Fibroblast of villous mesenchyme (primary cell): ENCODE data around the gene NKAIN2. TPM values are rescaled to one million over a fixed set of nuclear protein-coding genes. Genes with fewer than 3 reads are reported as not detected.
"Not testable (repeated sequence)": the region's sequence is repeated elsewhere in the genome, so short reads cannot be mapped to it uniquely, and the experiment has no call there.

Source experiments
- DNase-seq: peaks from one replicate; pipeline ENCODE4 v3.0.0-alpha.2; 2010; ENCODE audit warnings: low read depth
- H3K4me3 ChIP-seq: 2 replicates; pipeline ENCODE4 v1.5.1; 2011; ENCODE audit warnings: low read depth, mild to moderate bottlenecking, low read length
- total RNA-seq: library from RNA; depleted of rRNA; stranded (reverse); fragments of >200 nt; gene quantifications from 2 replicates; pipeline ENCODE4 v1.2.3, GENCODE V29; 2012
- TF ChIP-seq, protein P1 (sequence below): IDR thresholded peaks from 2 replicates; pipeline ENCODE4 v1.5.1; 2012; ENCODE audit warnings: low read depth, mild to moderate bottlenecking, low read length; ENCODE audit not compliant: insufficient read depth

NKAIN2 gene
- total RNA-seq, 1 donor = not detected

DNA sequence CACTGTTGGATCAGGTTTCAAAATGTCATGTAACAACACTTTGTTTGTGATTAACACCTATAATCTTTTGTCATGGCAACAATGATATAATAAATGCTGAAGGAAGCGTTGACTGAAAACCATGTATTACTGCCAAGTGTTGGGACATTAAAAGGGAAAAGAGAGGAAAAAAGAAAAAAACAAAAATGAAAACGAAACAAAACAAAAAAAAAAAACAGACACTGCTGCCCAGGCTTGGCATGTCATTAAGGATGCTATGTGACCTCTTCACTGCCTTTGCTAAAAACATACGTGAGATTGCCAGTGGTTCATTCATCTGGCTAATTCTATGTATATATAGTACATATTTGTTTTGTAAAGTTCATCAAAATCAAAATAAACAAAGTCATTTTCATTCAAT, 641.9 kb downstream of the NKAIN2 start:
- H3K4me3 ChIP-seq = no peak overlapping the region
- DNase-seq = no peak
- TF ChIP-seq, protein P1, sequence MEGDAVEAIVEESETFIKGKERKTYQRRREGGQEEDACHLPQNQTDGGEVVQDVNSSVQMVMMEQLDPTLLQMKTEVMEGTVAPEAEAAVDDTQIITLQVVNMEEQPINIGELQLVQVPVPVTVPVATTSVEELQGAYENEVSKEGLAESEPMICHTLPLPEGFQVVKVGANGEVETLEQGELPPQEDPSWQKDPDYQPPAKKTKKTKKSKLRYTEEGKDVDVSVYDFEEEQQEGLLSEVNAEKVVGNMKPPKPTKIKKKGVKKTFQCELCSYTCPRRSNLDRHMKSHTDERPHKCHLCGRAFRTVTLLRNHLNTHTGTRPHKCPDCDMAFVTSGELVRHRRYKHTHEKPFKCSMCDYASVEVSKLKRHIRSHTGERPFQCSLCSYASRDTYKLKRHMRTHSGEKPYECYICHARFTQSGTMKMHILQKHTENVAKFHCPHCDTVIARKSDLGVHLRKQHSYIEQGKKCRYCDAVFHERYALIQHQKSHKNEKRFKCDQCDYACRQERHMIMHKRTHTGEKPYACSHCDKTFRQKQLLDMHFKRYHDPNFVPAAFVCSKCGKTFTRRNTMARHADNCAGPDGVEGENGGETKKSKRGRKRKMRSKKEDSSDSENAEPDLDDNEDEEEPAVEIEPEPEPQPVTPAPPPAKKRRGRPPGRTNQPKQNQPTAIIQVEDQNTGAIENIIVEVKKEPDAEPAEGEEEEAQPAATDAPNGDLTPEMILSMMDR = no peak

DNA sequence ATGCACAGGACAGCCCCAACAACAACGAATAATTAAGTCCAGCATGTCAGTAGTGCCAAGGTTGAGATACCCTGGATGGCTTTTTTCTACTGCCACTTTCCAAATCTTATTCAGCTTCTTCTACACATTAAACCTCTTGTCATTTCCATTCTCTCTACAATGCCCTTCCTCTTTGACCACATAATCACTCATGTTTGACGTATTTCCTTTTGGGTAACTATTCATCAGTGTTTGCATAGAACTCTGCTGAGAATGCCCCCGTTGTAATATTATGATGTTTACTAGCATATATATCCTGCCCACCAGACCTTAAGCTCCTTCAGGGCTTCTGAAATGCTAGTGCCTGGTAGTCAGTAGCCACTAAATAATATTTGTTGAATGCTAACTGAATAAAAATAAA, 643.3 kb downstream of the NKAIN2 start:
- H3K4me3 ChIP-seq = no peak overlapping the region
- DNase-seq = no peak
- TF ChIP-seq, protein P1 = no peak

DNA sequence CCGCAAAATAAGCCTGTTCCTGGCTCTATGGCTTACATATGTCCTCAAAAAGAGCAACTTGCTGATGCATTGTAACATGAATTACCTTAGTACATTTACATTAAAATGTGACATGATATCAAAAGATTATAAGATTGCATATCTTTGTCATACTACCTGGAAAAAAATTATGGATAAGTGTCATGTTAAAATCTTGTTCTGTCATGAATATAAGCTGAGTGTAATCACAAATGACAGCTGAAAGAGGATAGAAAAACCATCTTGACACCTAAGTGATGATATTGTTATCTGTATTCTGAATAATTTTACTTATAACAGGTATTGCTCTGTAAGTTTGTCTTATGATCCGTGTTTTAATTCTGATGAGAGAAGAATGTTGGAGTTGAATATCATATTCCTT, 655.6 kb downstream of the NKAIN2 start:
- H3K4me3 ChIP-seq = no peak overlapping the region
- TF ChIP-seq, protein P1 = no peak
- DNase-seq = no peak

DNA sequence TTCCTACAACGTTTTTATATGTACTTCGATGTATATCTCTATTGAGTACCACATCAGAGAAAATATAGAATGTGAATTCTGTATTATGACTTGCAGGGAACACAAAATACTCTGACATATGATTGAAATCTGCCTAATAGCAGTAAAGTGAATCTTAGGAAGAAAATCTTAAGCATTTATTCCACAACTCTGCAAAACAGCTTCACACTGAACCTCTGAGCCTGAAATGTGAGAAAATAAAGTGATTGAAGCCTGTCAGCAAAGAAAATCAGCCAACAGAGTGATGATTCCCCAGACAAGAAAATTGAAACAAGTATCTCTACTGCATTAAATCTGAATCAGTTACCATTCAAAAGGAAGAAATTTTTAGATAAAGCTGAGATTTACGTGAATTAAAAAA, 659.1 kb downstream of the NKAIN2 start:
- DNase-seq = no peak
- TF ChIP-seq, protein P1 = no peak
- no peak overlapping the region for H3K4me3 ChIP-seq

DNA sequence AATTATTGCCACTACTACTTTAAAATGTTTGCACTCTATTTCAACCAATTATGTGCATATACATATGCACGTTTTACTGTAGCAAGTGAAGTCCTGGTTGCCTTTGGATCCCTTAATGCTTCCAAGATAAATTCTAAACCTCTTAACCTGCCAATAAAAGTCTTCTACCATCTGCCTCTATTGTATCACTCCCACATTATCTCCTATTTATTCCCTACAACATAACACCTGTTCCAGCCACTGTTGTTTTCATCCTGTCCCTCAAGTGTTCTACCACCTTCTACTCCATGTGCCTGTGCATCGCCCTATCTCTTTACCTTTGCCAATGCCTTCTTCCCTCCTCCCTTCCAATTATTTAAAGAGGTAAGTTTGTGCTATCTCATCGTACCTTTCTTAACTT, 659.6 kb downstream of the NKAIN2 start:
- DNase-seq = no peak
- TF ChIP-seq, protein P1 = no peak
- no peak overlapping the region for H3K4me3 ChIP-seq

DNA sequence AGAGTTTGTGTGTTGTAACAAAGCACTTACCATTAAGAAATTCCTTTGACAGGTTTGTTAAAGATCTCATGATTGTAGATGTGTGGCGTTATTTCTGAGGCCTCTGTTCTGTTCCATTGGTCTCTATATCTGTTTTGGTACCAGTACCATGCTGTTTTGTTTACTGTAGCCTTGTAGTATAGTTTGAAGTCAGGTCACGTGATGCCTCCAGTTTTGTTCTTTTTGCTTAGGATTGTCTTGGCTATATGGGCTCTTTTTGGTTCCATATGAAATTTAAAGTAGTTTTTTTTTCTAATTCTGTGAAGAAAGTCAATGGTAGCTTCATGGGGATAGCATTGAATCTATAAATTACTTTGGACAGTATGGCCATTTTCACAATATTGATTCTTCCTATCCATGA, 660.9 kb downstream of the NKAIN2 start:
- DNase-seq, H3K4me3 ChIP-seq: not testable (repeated sequence)

DNA sequence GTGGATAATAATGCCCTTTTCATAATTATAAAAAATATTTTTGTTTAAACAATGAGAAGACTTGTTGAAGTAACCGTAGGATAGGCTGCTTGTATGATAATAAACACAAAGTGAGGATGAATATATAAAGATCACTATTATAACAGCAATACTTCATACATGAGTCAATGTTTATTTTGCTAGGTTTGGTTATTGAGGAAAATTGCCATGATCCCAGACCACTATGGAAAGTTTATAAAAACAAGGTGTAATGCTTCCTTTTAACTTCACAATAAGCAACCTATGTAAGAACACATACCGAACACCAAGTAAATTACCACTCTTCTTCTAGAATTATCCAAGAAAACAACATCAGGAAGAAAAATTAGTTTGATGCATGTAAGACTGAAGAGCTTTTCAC, 663.3 kb downstream of the NKAIN2 start:
- TF ChIP-seq, protein P1 = no peak
- H3K4me3 ChIP-seq = no peak overlapping the region
- DNase-seq = no peak
